HG03432 (cell line): ENCODE measurements around the gene GOPC.
"Not testable (repeated sequence)": the region's sequence is repeated elsewhere in the genome, so short reads cannot be mapped to it uniquely, and the experiment has no call there.

ENCODE experiments used
- ATAC-seq: cut with Tn5 transposase; IDR thresholded peaks from one replicate; pipeline ENCODE4 v1.9.1; 2021; ENCODE audit warnings: mild to moderate bottlenecking, moderate library complexity; ENCODE audit not compliant: unreplicated experiment

GOPC gene

DNA sequence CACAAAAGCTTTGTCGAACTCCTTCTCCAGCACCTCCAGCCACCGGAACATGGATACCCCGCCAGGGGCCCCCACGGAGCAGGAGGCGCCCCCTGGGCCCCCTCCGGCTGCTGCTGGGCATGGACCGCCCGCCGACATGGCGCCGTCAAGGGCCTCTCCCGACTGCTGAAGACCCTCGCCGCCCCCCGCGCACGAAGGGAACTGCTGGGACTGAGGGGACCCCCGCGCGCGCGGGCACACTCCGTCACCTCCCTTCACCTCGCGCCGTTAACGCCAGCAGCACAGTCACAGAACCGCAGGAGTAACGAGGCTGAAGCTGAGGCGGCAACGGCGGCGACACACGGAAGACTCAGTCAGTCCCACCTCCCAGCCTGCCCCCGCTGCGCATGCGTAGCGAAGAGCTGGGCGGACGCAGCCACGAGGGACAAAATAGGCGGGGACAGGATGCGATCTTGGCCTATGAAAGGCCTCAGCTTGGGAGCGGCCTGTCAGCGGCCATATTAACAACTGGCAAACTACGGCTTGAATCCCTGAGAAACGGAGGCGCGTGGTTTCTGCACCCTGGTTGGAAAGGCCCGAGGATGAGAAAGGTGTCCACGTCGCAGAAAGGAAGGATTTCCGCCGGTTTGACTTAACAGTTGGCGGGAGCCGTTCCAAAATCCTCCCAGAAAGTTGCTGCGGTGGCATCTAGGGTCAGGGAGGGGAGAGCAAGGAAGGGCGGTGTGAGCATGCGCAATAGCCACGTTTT is at the start of gene GOPC:
GOPC (minus strand) TSS at position 361 of the 748 bp plus-strand sequence; CDS start at position 138, 223 bp downstream.
- ATAC-seq = peak; percentile 96

DNA sequence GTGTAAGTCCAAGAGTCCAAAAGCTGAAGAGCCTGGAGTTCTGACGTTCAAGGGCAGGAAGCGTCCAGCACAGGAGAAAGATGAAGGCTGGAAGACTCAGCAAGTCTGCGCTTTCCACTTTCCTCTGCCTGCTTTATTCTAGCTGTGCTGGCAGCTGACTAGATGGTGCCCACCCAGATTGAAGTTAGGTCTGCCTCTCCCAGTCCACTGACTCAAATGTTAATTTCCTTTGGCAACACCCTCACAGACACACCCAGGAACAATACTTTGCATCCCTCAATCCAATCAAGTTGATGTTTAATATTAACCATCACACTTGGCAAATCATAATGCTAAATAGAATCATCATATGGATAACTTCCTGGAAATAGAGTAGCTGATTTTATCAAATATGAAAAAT is 49.7 kb upstream of the GOPC start:
- ATAC-seq = not testable (repeated sequence)

DNA sequence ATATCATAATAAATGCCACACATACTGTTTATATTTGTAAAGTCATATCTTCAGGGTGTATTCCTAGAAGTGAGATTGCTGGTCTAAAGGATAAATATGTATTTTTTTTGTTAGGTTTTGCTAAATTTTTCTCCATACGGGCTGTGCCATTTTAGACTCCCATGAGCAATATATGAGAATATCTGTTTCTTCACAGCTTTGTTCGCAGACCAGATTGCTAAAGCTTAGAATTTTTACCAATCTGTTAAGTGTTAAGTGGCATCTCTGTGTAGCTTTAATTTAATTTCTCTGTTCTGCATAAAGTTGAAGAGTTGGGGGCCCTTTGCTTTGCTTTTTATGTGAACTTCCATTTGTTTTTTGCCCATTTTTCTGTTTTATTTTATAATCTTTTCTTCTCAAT is 40.7 kb upstream of the GOPC start:
- ATAC-seq = no peak

DNA sequence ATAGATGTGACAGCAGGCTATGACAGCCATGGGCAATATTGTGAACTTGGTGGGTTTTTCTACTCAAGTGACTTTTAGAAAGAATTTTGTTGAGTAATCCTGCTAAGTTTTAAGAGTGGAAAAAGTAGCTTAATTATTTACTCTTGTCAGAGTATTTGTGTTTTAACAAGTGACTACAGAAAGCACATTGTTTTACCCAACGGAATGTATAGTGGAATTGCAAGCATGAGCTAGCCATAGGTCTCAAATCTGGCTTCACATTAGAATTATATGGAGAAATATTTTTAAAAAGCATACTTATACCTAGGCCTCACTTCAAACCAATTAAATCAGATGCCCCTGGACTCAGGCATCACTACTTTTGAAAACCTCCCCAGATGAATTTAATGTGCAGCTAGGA is 35.5 kb upstream of the GOPC start:
- ATAC-seq = no peak

DNA sequence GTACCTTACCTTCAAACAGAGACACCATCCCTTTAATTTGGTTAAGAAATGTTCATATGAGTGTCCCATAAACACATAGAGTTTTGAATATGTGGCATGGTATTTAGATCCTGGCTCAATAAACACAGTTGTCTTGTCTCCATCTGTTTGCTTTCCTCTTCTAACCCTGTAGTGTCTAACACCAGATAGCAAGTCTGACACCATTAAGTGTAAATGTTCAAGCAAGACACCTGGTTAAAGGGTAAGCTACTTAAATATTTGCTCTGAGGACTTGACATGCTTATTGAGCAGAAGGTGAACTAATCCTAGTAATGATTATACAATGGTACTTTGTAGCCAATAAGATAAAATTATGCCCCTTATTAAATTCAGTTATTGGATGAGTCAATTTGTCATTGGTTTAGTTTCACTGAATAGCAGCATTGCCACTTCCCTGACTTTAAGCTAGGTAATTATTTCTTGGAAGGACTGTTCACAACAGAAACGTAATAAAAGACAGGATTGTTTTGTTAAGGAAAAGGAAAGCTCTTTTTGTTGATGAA is 26.9 kb upstream of the GOPC start:
- ATAC-seq = no peak

DNA sequence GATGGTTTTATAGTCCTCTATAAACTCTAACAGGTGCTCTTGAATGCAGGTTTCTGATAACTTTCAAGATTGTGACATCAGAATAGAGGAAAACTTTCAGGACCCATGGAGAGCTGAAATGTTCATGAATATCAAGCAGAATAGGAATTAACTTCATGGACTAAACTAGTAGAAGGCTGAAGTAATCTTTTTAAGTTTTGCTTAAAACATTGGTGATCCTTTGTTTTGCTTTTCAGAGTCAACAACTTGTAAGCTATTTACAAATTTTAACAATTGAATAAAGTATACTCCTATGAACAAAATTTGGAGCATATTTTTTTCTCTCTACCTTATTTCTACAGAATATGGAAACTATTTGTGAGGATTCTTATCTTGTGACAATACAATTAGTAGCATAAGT is 25.2 kb upstream of the GOPC start:
- no peak for ATAC-seq

DNA sequence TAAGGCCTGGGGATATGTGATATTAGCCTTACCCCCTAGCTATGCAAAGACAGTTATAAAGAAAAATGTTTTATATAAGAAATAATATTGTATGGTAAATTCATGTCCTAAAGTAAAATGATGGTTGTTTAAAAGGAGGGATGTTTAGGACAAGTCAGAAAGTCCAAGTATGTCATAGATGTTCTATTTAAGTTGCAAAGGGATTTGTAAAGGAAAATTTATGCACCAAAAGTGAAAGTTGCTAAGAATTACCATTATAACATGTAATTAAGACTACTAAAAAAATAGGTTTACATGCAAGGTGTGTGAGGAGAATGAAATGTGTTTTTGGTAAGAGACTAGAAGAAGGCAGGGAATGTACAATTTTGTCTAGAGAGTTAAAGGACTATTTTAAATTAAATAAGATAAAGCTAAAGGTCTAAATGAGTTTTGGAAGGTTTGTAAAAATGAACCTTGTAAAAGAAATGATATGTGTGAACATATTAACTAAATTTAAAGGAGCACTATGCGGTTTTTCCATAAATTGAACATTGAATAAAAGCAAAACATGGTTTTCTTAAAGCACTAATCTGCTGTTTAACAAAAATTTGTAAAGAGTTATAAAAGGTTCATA is 22.7 kb upstream of the GOPC start:
- ATAC-seq = no peak

DNA sequence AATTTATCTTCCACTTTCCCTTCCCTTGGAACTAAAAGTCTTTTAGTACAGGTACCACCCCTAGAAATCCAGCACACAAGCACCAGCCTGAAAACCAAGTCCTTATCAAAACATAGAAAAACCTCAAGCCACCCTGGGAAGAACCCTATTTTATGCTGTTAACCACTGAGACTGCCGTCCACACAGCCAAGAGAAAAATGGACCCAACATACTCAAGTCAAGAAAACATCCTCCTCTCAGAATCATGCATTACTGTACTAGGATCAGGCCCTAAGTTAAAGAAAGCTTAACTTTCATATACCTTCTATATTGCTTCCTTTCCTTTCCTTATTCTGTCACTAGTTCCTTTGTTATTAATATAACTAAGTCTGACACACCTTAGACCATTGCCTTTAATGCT is 16.9 kb upstream of the GOPC start:
- ATAC-seq = peak; percentile 53

DNA sequence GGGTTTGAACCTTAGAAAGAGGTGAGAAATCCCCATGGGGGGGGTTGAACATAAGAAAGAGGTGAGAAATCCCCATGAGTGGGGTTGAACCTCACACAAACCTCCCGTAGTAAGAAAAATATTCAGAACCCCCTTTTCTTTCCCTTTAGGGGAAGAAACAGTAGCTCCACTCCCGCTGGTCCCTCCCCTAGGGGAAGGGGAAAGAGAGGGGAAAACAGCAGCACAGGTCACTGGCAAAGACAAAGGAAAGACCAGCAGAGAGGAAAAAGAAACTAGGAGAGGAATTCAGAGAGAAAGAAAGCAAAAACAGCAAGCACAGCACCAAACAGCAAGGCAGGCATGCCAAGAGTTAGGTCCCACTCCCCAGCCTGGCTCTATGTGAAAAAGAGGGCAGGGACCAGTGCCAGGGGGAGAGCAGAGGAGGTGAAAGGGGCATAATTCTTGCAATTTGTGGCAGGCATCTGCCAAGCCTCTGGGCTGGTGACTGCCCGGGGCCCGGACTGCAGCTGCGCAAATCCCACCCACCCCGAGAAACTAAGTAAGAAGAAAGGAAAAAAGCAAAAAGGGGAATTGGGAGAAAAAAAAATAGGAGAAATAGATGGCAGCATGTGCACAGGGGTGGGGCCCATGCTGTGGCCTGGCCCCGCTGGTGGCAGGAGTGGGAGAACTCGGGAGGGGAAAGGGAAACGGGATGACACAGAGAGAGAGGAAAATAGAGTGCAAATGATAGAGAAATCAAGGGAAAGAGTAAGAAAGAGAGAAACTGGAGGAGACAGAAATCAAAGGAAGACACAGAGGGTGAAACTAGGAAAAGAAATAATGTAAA is 15.1 kb upstream of the GOPC start:
- no peak for ATAC-seq

DNA sequence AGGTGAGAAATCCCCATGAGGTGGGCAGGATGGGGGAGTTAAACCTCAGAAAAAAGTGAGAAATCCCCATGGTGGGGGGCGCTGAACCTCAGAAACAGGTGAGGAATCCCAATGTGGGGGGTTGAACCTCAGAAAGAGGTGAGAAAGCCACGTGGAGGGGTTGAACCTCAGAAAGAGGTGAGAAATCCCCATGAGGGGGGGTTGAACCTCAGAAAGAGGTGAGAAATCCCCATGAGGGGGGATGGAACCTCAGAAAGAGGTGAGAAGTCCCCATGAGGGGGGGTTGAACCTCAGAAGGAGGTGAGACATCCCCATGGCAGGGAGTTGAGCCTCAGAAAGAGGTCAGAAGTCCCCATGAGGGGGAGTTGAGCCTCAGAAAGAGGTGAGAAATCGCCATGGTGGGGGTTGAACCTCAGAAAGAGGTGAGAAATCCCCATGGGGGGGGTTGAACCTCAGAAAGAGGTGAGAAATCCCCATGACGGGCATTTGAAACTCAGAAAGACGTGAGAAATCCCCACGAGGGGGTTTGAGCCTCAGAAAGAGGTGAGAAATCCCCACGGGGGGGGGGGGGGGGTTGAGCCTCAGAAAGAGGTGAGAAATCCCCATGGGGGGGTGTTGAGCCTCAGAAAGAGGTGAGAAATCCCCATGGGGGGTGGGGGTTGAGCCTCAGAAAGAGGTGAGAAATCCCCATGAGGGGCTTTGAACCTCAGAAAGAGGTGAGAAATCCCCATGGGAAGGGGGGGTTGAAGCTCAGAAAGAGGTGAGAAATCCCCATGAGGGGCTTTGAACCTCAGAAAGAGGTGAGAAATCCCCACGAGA is 14.3 kb upstream of the GOPC start:
- no peak for ATAC-seq

DNA sequence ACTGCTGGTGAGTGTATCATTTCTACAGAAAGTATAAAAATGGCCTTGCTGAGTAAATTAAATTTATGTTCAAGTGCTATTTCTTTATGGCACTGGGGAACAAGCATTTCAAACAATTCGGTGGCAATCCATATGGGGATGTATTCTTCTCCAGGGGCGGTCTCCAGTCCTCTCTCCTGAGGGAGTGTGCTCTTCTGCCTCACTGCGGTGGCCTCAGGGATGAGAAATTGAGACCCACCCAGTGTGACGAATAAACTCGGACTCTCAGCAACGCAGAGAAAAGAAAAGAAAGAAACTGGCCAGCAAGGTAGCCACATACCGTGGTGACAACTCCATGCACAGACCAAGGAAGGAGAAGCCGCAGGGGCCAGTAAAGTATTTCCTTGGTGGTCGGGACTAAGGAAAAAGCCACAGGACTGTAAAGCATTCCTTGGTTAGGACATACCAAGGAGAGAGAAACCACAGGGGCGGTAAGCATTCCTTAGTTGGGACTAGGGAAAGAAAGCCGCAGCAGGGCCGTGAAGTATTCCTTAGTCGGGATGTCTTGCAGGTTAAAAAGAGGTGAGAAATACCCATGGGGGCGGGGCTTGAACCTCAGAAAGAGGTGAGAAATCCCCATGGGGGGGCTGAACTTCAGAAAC is 13.6 kb upstream of the GOPC start:
- ATAC-seq = no peak

DNA sequence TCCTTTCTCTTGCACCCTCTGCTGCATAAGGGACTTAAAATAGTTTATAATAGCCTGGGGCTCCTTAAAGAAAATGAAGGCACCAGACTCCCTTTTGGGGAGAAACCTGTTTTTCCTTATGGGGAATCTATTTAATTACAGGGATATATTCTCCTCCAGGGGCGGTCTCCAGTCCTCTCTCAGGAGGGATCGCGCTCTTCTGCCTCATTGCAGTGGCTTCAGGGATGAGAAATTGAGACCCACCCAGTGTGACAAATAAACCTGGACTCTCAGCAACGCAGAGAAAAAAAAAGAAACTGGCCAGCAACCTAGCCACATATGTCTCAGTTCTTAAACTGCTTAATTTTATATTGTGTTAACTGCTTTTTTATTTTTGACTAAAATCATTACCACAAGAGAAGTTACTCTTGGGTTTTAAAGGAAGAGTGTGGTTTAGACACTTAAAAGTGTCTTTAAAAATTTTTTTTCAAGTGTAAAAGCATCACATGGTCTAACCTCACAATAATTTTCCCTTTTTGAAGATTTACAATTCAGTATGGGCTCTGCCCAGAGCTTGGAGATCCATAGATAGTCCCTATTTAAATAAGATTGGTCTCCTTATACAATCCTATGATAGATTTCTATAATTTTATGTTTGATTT is 11.7 kb upstream of the GOPC start:
- ATAC-seq = no peak

DNA sequence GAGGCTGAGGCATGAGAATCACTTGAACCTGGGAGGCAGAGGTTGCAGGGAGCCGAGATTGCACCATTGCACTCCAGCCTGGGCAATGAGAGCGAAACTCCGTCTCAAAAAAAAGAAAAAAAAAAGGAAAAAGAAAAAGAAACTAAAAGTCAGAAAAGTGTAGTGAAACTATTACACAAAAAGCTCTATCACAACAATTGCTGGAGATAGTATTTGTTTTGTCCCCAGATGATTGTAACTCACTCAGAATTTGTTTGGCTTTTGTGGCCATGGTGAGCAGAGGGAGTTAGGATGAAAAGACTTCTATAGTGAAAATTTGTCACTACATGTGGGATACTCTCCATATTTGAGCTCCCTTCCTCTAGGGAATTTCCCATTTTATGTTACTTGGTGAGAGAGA is 5.2 kb upstream of the GOPC start:
- peak; percentile 23 for ATAC-seq

DNA sequence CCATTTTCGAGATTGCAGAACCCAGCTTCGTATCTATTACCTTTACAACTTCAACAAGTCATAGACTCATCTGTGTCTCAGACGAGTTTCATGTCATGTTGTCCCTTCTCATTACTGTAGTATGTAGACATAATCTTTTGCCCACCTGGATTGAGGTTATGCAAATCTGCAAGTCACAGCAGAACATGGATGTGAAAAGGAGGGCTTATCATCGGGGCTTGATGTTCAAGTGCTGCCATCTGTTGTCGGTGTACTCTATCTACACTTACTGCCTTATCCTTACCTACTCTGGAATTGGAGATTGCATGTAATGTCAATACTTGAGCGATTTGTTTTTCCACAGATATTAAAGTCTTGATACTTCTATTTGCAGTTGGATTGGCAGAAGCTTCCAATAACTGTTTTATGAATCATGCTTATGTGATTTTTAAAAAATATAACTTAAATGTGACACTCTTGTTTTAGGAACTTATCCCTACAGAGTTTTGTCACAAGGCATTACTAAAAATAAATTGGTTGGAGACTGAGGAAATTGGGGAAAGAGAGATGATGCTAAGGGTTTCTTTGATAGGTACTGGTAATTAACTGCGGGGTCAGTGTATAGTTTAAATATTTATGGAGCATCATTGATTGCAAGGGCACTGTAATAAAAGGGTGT is 3.0 kb upstream of the GOPC start:
- ATAC-seq = peak; percentile 39

DNA sequence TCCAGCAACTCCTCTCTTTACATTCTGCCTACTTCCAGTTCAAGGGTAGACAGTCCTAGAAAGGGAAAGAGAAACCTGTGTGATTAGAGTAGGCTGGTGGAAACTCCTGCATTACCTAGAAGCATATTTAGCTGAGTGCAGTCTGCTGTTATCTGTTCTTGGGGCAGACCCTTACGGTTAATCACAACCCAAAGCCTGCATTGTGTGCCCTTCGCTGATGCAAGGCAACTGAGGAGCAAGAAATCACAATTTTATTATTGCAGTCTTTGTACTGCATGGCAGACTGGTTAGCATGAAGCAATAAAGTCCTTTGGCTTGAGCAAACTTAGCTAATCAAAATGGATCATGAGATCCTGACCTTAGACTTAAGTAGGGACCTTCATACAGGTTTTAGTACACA is 1.5 kb upstream of the GOPC start:
- ATAC-seq = no peak

DNA sequence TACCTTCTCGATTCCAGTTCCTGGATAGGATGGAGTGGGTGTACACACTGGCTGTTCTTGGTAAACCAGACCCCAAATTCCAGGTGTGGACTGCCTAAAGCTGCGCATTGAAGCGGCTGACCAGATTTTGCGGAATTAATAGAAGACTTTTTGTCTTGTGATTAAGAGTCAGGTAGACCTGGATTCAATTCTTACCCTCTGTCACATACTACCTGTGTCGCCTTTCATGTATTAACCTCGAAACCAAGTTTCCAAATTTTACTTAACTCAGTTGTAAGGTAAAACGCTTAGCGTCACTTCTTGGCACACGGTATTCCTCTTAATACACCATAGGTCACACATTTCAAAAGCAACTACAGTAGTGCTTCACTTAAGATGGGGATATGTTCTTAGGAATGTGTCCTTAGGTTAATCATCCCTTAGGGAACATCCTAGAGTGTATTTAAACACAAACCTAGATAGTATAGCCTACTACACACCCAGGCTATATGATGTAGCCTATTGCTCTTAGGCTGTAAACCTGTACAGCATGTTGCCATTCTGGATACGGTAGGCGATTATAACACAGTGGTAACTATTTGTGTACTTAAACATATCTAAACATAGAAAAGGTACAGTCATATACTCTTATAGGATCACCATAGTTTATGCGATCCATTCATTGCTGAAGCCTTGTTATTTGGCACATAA is 733 bp upstream of the GOPC start:
- no peak for ATAC-seq

DNA sequence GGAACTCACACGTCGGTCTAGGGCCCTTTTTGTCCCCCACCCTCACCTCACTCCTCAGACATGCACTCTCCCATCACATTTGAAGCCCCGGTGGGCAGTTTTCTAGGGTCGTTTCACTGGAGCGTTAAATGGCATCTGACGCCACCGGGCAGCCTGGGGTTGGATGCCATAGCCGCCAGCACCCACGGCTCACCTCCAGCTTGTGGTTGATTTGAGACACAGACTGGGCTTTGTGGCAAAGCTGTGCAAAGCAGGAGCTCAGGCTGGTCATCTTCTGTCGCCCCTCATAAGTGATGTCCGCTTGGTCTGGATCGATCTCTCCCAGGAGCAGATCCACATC is 530 bp downstream of the GOPC start:
- peak; percentile 16 for ATAC-seq

DNA sequence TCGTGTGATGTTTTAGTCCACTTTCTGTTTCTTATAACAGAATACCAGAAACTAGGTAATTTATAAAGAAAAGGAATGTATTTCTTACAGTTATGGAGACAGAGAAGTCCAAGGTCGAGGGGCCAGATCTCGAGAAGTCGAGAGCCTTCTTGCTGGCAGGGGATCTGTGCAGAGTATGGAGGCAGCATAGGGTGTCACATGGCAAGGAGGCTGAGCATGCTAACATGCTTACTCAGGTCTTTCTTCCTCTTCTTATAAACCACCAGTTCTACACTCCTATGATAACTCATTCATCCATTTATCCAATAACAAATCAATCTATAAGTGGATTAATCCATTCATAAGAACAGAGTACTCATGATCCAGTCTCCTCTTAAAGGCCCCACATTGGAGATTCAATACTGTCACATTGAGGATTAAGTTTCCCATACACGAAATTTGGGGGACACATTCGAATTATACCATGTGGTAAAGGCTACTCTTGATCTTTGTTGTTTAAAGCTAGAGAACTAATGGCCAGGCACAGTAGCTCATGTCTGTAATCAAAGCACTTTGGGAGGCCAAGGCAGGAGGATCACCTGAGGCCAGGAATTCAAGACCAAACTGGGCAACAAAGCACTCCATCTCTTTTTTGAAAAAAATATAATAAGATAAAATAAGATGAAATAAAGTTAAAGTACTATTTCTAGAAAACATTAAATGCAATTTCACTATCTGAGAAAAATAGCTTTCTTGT is 2.1 kb downstream of the GOPC start:
- no peak for ATAC-seq
